Measurements from ENCODE around the gene IGF2BP2. TPM values are rescaled to one million over a fixed set of nuclear protein-coding genes. Genes with fewer than 3 reads are reported as not detected.
"Not testable (repeated sequence)": the region's sequence is repeated elsewhere in the genome, so short reads cannot be mapped to it uniquely, and the experiment has no call there.

The IGF2BP2 gene
- total RNA-seq, 1 donor from 2014 or later = 118 TPM

GRCh38 chr3:185663929-185664328 lies 160.9 kb downstream of the IGF2BP2 start:
- H3K9me3 Mint-ChIP-seq (ENCODE audit: unreplicated experiment) = peaks cover 2% of the 10 kb centered on the region
- no peaks in the 10 kb centered on the region for H3K27me3 Mint-ChIP-seq (ENCODE audit: unreplicated experiment)
- H3K27ac Mint-ChIP-seq (ENCODE audit: unreplicated experiment) = no peak overlapping the region
- H3K4me1 Mint-ChIP-seq (ENCODE audit: low read depth, unreplicated experiment) = peaks cover 2% of the 10 kb centered on the region
- no peak for TF ChIP-seq CTCF (IDR thresholded peaks at IDR 0.05; ENCODE audit: partially characterized antibody, unreplicated experiment)
- no peak overlapping the region for H3K4me3 Mint-ChIP-seq (ENCODE audit: unreplicated experiment)
- no peak for DNase-seq
- peaks cover 11% of the 10 kb centered on the region for H3K36me3 Mint-ChIP-seq (ENCODE audit: unreplicated experiment)

- no peak for DNase-seq
- Mint-ChIP-seq H3K9me3 (ENCODE audit: unreplicated experiment) (peaks cover 5% of the 10 kb centered on the region), H3K27ac (ENCODE audit: unreplicated experiment) (no peak overlapping the region), H3K4me1 (ENCODE audit: low read depth, unreplicated experiment) (peaks cover 2% of the 10 kb centered on the region), H3K27me3 (ENCODE audit: unreplicated experiment) (peaks cover 2% of the 10 kb centered on the region), H3K36me3 (ENCODE audit: unreplicated experiment) (peaks cover 11% of the 10 kb centered on the region), H3K4me3 (ENCODE audit: unreplicated experiment) (no peak overlapping the region)
- TF ChIP-seq CTCF (IDR thresholded peaks at IDR 0.05; ENCODE audit: partially characterized antibody, unreplicated experiment) = no peak
These were observed 163.1 kb downstream of the IGF2BP2 start for GRCh38 chr3:185661772-185662171.

GRCh38 chr3:185661296-185661695 lies 163.5 kb downstream of the IGF2BP2 start:
- not testable (repeated sequence) for DNase-seq; H3K27ac Mint-ChIP-seq (ENCODE audit: unreplicated experiment); H3K4me3 Mint-ChIP-seq (ENCODE audit: unreplicated experiment); H3K4me1 Mint-ChIP-seq (ENCODE audit: low read depth, unreplicated experiment); H3K27me3 Mint-ChIP-seq (ENCODE audit: unreplicated experiment); H3K9me3 Mint-ChIP-seq (ENCODE audit: unreplicated experiment)
- H3K36me3 Mint-ChIP-seq (ENCODE audit: unreplicated experiment) = peaks cover 11% of the 10 kb centered on the region

- Mint-ChIP-seq H3K27ac (ENCODE audit: unreplicated experiment) (peak overlapping the region; percentile 17), H3K4me3 (ENCODE audit: unreplicated experiment) (no peak overlapping the region)
These were observed 164.6 kb downstream of the IGF2BP2 start for GRCh38 chr3:185659942-185660921.

GRCh38 chr3:185658943-185659342 lies 165.9 kb downstream of the IGF2BP2 start:
- H3K4me3 Mint-ChIP-seq (ENCODE audit: unreplicated experiment) = no peak overlapping the region
- H3K9me3 Mint-ChIP-seq (ENCODE audit: unreplicated experiment) = peaks cover 7% of the 10 kb centered on the region
- no peak for DNase-seq
- H3K36me3 Mint-ChIP-seq (ENCODE audit: unreplicated experiment) = peaks cover 10% of the 10 kb centered on the region
- H3K4me1 Mint-ChIP-seq (ENCODE audit: low read depth, unreplicated experiment) = peaks cover 2% of the 10 kb centered on the region
- H3K27ac Mint-ChIP-seq (ENCODE audit: unreplicated experiment) = no peak overlapping the region
- no peak for TF ChIP-seq CTCF (IDR thresholded peaks at IDR 0.05; ENCODE audit: partially characterized antibody, unreplicated experiment)
- H3K27me3 Mint-ChIP-seq (ENCODE audit: unreplicated experiment) = peaks cover 2% of the 10 kb centered on the region

More at GRCh38 chr3:185659942-185660921, 164.6 kb downstream of the IGF2BP2 start:
- peaks cover 2% of the 10 kb centered on the region for H3K27me3 Mint-ChIP-seq (ENCODE audit: unreplicated experiment)
- DNase-seq = peak; percentile 84
- peaks cover 5% of the 10 kb centered on the region for H3K9me3 Mint-ChIP-seq (ENCODE audit: unreplicated experiment)
- peaks cover 2% of the 10 kb centered on the region for H3K4me1 Mint-ChIP-seq (ENCODE audit: low read depth, unreplicated experiment)
- peak; percentile 96 for TF ChIP-seq CTCF (IDR thresholded peaks at IDR 0.05; ENCODE audit: partially characterized antibody, unreplicated experiment)
- peaks cover 11% of the 10 kb centered on the region for H3K36me3 Mint-ChIP-seq (ENCODE audit: unreplicated experiment)
